OCI-LY1 (cell line): Measurements from ENCODE around the gene TMEM35B.
"Not testable (repeated sequence)": the region's sequence is repeated elsewhere in the genome, so short reads cannot be mapped to it uniquely, and the experiment has no call there.

Source experiments
- H2AFZ ChIP-seq: fragments of 200-600 bp; sonication (generic), shearing (Covaris generic); 2 replicates; pipeline ENCODE4 v1.6.0; 2014; ENCODE audit warnings: antibody characterized with exemption, mild to moderate bottlenecking, low read length
- H3F3A ChIP-seq: fragments of 200-600 bp; sonication (generic), shearing (Covaris generic); 2 replicates; pipeline ENCODE4 v1.6.0; 2014; ENCODE audit warnings: mild to moderate bottlenecking, antibody characterized with exemption, low read length, moderate library complexity; ENCODE audit not compliant: insufficient read depth
- H3K27ac ChIP-seq: fragments of 200-600 bp; sonication (generic); 2 replicates; pipeline ENCODE4 v1.5.1; 2014; ENCODE audit warnings: low read length, mixed run types, mild to moderate bottlenecking, low read depth; ENCODE audit not compliant: poor library complexity, severe bottlenecking
- H3K27me3 ChIP-seq: fragments of 200-600 bp; sonication (generic); 2 replicates; pipeline ENCODE4 v1.6.0; 2014; ENCODE audit warnings: antibody characterized with exemption, mild to moderate bottlenecking, low read length, moderate library complexity; ENCODE audit not compliant: insufficient read depth
- H3K36me3 ChIP-seq: fragments of 200-600 bp; sonication (generic); 2 replicates; pipeline ENCODE4 v1.6.1; 2014; ENCODE audit warnings: mild to moderate bottlenecking, antibody characterized with exemption, low read length, moderate library complexity, mixed read lengths; ENCODE audit not compliant: insufficient read depth
- H3K4me1 ChIP-seq: fragments of 200-600 bp; sonication (generic); 2 replicates; pipeline ENCODE4 v1.5.1; 2014; ENCODE audit warnings: mild to moderate bottlenecking, low read length, moderate library complexity; ENCODE audit not compliant: insufficient read depth, severe bottlenecking
- H3K4me2 ChIP-seq: fragments of 200-600 bp; sonication (generic), shearing (Covaris generic); 2 replicates; pipeline ENCODE4 v1.6.1; 2014; ENCODE audit warnings: low read length
- H3K4me3 ChIP-seq: fragments of 200-600 bp; sonication (generic); 2 replicates; pipeline ENCODE4 v1.5.1; 2014; ENCODE audit warnings: low read length, low read depth, mild to moderate bottlenecking, mixed read lengths; ENCODE audit not compliant: poor library complexity, severe bottlenecking
- H3K79me2 ChIP-seq: fragments of 200-600 bp; shearing (Covaris generic); 2 replicates; pipeline ENCODE4 v1.6.1; 2016; ENCODE audit warnings: mixed run types, low read length, mixed read lengths; ENCODE audit not compliant: insufficient read depth
- H3K9ac ChIP-seq: fragments of 200-600 bp; sonication (generic), shearing (Covaris generic); 2 replicates; pipeline ENCODE4 v1.6.1; 2014; ENCODE audit warnings: mild to moderate bottlenecking, low read length, mixed read lengths
- H3K9me2 ChIP-seq: fragments of 200-600 bp; sonication (generic), shearing (Covaris generic); 2 replicates; pipeline ENCODE4 v1.6.1; 2014; ENCODE audit warnings: low read depth, mild to moderate bottlenecking, low read length, mixed read lengths
- H3K9me3 ChIP-seq: fragments of 200-600 bp; shearing (Covaris generic); 2 replicates; pipeline ENCODE4 v1.6.1; 2014; ENCODE audit warnings: low read length, mixed read lengths
- H4K20me1 ChIP-seq: fragments of 200-600 bp; sonication (generic), shearing (Covaris generic); 2 replicates; pipeline ENCODE4 v1.6.0; 2016; ENCODE audit warnings: mild to moderate bottlenecking, low read length; ENCODE audit not compliant: insufficient read depth
- CTCF ChIP-seq: fragments of 200-600 bp; sonication (generic), shearing (Covaris generic); IDR thresholded peaks from 2 replicates; pipeline ENCODE4 v1.5.1; 2017; ENCODE audit warnings: mild to moderate bottlenecking, antibody characterized with exemption, low read length, moderate library complexity, mixed read lengths
- EZH2 ChIP-seq: fragments of 200-600 bp; sonication (generic), shearing (Covaris generic); IDR thresholded peaks from 2 replicates; pipeline ENCODE4 v1.8.0; 2017; ENCODE audit warnings: borderline replicate concordance, mixed run types, mild to moderate bottlenecking, antibody characterized with exemption, low read length, moderate library complexity, mixed read lengths

TMEM35B gene

GRCh38 chr1:34965597-34965996 lies 19.6 kb downstream of the TMEM35B start:
- H3K4me1 ChIP-seq = no peaks in the 10 kb centered on the region
- H3K27me3 ChIP-seq = no peaks in the 10 kb centered on the region
- no peaks in the 10 kb centered on the region for H3F3A ChIP-seq
- H3K9ac ChIP-seq = no peak overlapping the region
- H3K9me3 ChIP-seq = 0 out of 2 replicates have a peak, but pooled peaks cover 2% of the 10 kb centered on the region
- no peaks in the 10 kb centered on the region for H3K79me2 ChIP-seq
- H4K20me1 ChIP-seq = no peaks in the 10 kb centered on the region
- no peak overlapping the region for H2AFZ ChIP-seq
- no peak overlapping the region for H3K4me3 ChIP-seq
- no peaks in the 10 kb centered on the region for H3K9me2 ChIP-seq
- no peak overlapping the region for H3K27ac ChIP-seq
- no peak for TF ChIP-seq EZH2
- H3K4me2 ChIP-seq = no peak overlapping the region
- no peaks in the 10 kb centered on the region for H3K36me3 ChIP-seq

GRCh38 chr1:34950428-34950827 lies 34.7 kb downstream of the TMEM35B start:
- no peak overlapping the region for H3K27ac ChIP-seq
- H2AFZ ChIP-seq = no peak overlapping the region
- H3K79me2 ChIP-seq = no peaks in the 10 kb centered on the region
- no peaks in the 10 kb centered on the region for H3K36me3 ChIP-seq
- H3K27me3 ChIP-seq = no peaks in the 10 kb centered on the region
- H3K9ac ChIP-seq = no peak overlapping the region
- H4K20me1 ChIP-seq = no peaks in the 10 kb centered on the region
- H3K9me3 ChIP-seq = 0 out of 2 replicates have a peak, but pooled peaks cover 2% of the 10 kb centered on the region
- H3K4me3 ChIP-seq = no peak overlapping the region
- TF ChIP-seq CTCF (no peak), EZH2 (no peak)
- H3K4me2 ChIP-seq = no peak overlapping the region
- no peaks in the 10 kb centered on the region for H3F3A ChIP-seq
- no peaks in the 10 kb centered on the region for H3K4me1 ChIP-seq
- no peaks in the 10 kb centered on the region for H3K9me2 ChIP-seq

- not testable (repeated sequence) for H2AFZ ChIP-seq, H3K9me2 ChIP-seq, H3K36me3 ChIP-seq, H3K27ac ChIP-seq, H3K9ac ChIP-seq, H3K27me3 ChIP-seq, H3K4me2 ChIP-seq, H3K4me3 ChIP-seq, H4K20me1 ChIP-seq, H3F3A ChIP-seq, H3K4me1 ChIP-seq, H3K9me3 ChIP-seq, H3K79me2 ChIP-seq
Measured at GRCh38 chr1:34948739-34949138, 36.4 kb downstream of the TMEM35B start.

GRCh38 chr1:34947641-34948314 lies 37.4 kb downstream of the TMEM35B start:
- not testable (repeated sequence) for H3K9me3 ChIP-seq, H2AFZ ChIP-seq, H3K27me3 ChIP-seq, H3F3A ChIP-seq, H3K36me3 ChIP-seq, H3K79me2 ChIP-seq, H3K27ac ChIP-seq, H3K9me2 ChIP-seq, H4K20me1 ChIP-seq, H3K9ac ChIP-seq, H3K4me3 ChIP-seq, H3K4me1 ChIP-seq, H3K4me2 ChIP-seq
